KMS-11 (cell line): ENCODE results near the gene PRSS37.
A peak's percentile ranks its signal among the peaks of the same experiment; 100 is the strongest.

Source experiments
- H2AFZ ChIP-seq: fragments of 200-600 bp; sonication (generic); 2 replicates; pipeline ENCODE4 v1.6.1; 2016; ENCODE audit warnings: antibody characterized with exemption, mixed run types, low read depth
- H3K27ac ChIP-seq: fragments of 200-600 bp; sonication (generic); 2 replicates; pipeline ENCODE4 v1.6.1; 2016; ENCODE audit warnings: mild to moderate bottlenecking, mixed run types
- H3K27me3 ChIP-seq: fragments of 200-600 bp; sonication (generic); 2 replicates; pipeline ENCODE4 v1.6.1; 2017; ENCODE audit warnings: mild to moderate bottlenecking, low read depth, mixed run types, moderate library complexity; ENCODE audit not compliant: insufficient read depth
- H3K36me3 ChIP-seq: fragments of 200-600 bp; sonication (generic); 2 replicates; pipeline ENCODE4 v1.6.1; 2017; ENCODE audit warnings: mild to moderate bottlenecking, mixed run types; ENCODE audit not compliant: insufficient read depth
- H3K4me1 ChIP-seq: fragments of 200-600 bp; sonication (generic); 2 replicates; pipeline ENCODE4 v1.6.1; 2016; ENCODE audit warnings: mild to moderate bottlenecking, low read depth, mixed run types; ENCODE audit not compliant: poor library complexity, severe bottlenecking
- H3K4me2 ChIP-seq: fragments of 200-600 bp; sonication (generic); 2 replicates; pipeline ENCODE4 v1.7.0; 2016; ENCODE audit warnings: mild to moderate bottlenecking, mixed run types
- H3K4me3 ChIP-seq: fragments of 200-600 bp; sonication (generic); IDR thresholded peaks from 2 replicates; pipeline ENCODE4 v1.6.1; 2017; ENCODE audit warnings: low read depth, low read length, mixed read lengths; ENCODE audit not compliant: insufficient read depth
- H3K79me2 ChIP-seq: fragments of 200-600 bp; sonication (generic); 2 replicates; pipeline ENCODE4 v1.6.1; 2016; ENCODE audit warnings: low read depth, mixed run types; ENCODE audit not compliant: insufficient read depth
- H3K9ac ChIP-seq: fragments of 200-600 bp; sonication (generic); 2 replicates; pipeline ENCODE4 v1.6.1; 2016; ENCODE audit warnings: mild to moderate bottlenecking, mixed run types
- H4K20me1 ChIP-seq: fragments of 200-600 bp; sonication (generic); 2 replicates; pipeline ENCODE4 v1.6.1; 2016; ENCODE audit warnings: mild to moderate bottlenecking, mixed run types; ENCODE audit not compliant: insufficient read depth
- TF ChIP-seq, protein P1 (sequence below): fragments of 200-600 bp; sonication (generic); conservative IDR thresholded peaks from 2 replicates; pipeline ENCODE4 v1.6.1; 2017; ENCODE audit warnings: low read depth, mild to moderate bottlenecking, antibody characterized with exemption, low read length, moderate library complexity, mixed read lengths

PRSS37 gene

DNA sequence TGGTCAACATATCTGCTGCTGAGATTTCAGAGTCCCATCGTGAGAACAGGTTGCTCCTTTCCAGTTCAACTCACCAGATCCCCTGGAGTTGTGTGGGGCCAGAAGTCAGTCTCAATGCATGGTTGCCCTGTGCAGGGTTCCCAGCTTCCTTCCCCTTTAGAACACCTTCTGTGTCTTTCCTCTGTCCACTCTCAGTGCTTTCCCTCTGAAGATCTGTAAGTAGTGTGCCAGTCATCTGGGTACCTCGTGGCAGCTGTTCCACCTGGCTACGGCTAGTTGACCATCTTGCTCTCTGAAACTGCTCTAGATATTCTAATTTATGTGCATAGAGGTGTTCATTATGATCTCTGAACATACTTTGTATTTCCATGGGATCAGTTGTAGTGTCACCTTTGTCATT is 36.1 kb upstream of the PRSS37 start:
- Histone ChIP-seq H3K4me1 (peaks cover 12% of the 10 kb centered on the region), H3K4me3 (no peak overlapping the region), H3K9ac (no peak overlapping the region), H2AFZ (no peak overlapping the region), H3K36me3 (no peaks in the 10 kb centered on the region), H3K4me2 (no peak overlapping the region), H4K20me1 (no peaks in the 10 kb centered on the region), H3K27ac (no peak overlapping the region), H3K79me2 (no peaks in the 10 kb centered on the region), H3K27me3 (no peaks in the 10 kb centered on the region)
- TF ChIP-seq, protein P1, sequence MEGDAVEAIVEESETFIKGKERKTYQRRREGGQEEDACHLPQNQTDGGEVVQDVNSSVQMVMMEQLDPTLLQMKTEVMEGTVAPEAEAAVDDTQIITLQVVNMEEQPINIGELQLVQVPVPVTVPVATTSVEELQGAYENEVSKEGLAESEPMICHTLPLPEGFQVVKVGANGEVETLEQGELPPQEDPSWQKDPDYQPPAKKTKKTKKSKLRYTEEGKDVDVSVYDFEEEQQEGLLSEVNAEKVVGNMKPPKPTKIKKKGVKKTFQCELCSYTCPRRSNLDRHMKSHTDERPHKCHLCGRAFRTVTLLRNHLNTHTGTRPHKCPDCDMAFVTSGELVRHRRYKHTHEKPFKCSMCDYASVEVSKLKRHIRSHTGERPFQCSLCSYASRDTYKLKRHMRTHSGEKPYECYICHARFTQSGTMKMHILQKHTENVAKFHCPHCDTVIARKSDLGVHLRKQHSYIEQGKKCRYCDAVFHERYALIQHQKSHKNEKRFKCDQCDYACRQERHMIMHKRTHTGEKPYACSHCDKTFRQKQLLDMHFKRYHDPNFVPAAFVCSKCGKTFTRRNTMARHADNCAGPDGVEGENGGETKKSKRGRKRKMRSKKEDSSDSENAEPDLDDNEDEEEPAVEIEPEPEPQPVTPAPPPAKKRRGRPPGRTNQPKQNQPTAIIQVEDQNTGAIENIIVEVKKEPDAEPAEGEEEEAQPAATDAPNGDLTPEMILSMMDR, result no peak

DNA sequence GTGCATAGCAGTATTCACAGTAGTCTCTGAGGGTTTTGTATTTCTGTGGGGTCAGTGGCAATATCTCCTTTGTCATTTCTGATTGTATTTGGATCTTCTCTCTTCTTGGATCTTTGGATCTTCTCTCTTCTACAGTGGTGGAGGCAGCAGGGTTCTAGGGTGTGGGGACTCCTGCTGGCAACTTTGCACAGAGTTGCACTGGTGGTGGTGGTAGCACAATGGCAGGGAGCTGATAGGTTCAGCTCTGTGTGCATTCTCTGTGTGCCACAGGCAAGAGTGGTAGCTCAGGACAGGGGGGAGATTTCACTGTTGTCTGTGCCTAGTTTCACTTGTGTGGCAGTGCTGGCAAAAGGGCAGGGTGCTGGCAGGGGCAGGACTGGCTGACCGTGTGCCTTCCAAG is 35.1 kb upstream of the PRSS37 start:
- Histone ChIP-seq H3K4me3 (no peak overlapping the region), H3K4me2 (no peak overlapping the region), H4K20me1 (no peaks in the 10 kb centered on the region), H3K4me1 (peaks cover 12% of the 10 kb centered on the region), H3K9ac (no peak overlapping the region), H3K27ac (no peak overlapping the region), H2AFZ (no peak overlapping the region), H3K36me3 (no peaks in the 10 kb centered on the region), H3K79me2 (no peaks in the 10 kb centered on the region), H3K27me3 (no peaks in the 10 kb centered on the region)
- TF ChIP-seq, protein P1, result no peak

DNA sequence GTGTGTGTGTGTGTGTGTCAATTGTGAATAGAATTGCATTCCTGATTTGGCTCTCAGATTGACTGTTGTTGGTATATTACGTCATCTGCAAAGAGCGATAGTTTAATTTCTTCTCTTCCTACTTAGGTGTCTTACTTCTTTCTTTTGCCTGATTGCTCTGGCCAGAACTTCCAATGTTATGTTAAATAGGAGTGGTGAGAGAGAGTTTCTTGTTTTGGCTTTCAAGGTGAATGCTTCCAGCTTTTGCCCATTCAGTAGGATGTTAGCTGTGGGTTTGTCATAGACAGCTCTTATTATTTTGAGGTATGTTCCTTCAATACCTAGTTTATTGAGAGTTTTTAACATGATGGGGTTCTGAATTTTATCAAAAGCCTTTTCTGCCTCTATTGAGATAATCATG is 34.2 kb upstream of the PRSS37 start:
- Histone ChIP-seq H3K4me1 (peaks cover 12% of the 10 kb centered on the region), H3K4me2 (no peak overlapping the region), H3K9ac (no peak overlapping the region), H2AFZ (no peak overlapping the region), H3K4me3 (no peak overlapping the region), H3K36me3 (no peaks in the 10 kb centered on the region), H3K27ac (no peak overlapping the region), H3K27me3 (no peaks in the 10 kb centered on the region), H4K20me1 (no peaks in the 10 kb centered on the region), H3K79me2 (no peaks in the 10 kb centered on the region)
- TF ChIP-seq, protein P1, result no peak

DNA sequence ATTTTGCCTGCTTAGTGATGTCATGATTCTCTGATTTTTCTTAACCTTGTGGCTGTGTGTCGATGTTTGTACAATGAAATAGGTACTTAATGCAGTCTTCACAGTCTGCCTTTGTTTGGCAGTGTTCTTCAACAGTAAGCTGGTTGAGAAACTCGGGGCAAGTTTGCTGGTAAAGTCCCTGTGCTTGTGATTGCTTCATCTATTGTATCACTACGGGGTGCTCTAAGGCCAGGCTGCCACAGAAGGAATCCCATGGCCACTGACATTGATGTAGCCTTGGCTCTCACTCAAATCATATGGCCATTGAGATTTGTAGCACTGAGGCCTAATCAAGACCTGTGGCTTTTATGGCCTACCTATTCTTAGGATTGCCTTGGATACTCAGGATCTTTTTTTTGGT is 33.5 kb upstream of the PRSS37 start:
- Histone ChIP-seq H2AFZ (no peak overlapping the region), H3K4me3 (no peak overlapping the region), H3K4me1 (peaks cover 12% of the 10 kb centered on the region), H3K36me3 (no peaks in the 10 kb centered on the region), H3K27ac (no peak overlapping the region), H3K27me3 (no peaks in the 10 kb centered on the region), H4K20me1 (no peaks in the 10 kb centered on the region), H3K4me2 (no peak overlapping the region), H3K79me2 (no peaks in the 10 kb centered on the region), H3K9ac (no peak overlapping the region)
- TF ChIP-seq, protein P1, result no peak

DNA sequence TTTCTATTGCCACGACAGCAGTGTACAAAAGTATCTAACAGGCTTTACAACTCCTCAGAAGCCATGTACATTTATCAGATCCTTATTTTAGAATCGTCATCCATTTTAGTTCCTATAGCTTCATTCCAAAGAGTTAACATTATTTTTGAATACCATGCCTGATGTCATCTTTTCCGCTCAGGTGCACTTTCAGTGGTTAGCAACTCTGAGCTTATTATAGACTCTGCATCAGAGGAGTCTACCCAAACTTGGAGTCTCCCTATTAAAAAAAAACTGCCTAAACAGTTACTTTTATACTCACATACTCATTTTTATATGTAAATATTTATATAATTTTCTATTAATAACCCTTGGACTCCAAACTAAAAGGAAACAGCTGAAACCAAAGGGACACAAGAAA is 31.6 kb upstream of the PRSS37 start:
- Histone ChIP-seq H3K79me2 (no peaks in the 10 kb centered on the region), H2AFZ (no peak overlapping the region), H3K4me3 (no peak overlapping the region), H3K36me3 (no peaks in the 10 kb centered on the region), H4K20me1 (no peaks in the 10 kb centered on the region), H3K4me2 (peak overlapping the region; percentile 37), H3K27ac (peak overlapping the region; percentile 11; the same call in 1 of the 2 replicates), H3K4me1 (peaks cover 12% of the 10 kb centered on the region), H3K9ac (no peak overlapping the region), H3K27me3 (no peaks in the 10 kb centered on the region)
- TF ChIP-seq, protein P1, result no peak
